ENCODE measurements around the gene ITGA1.

Gene ITGA1

GRCh38 chr5:52800394-52801213, 12.9 kb downstream of the ITGA1 start:
- peaks cover 0 to 80% (median 26%) of the 10 kb centered on the region in 4 donors for H3K4me1 ChIP-seq
- peak; percentile 75 to 86 for DNase-seq

GRCh38 chr5:52801329-52801728, 13.6 kb downstream of the ITGA1 start:
- Histone ChIP-seq H3K9me3 (no peaks in the 10 kb centered on the region), H3K4me1 (peaks cover 0 to 80% (median 22%) of the 10 kb centered on the region in 4 donors), H3K36me3 (peaks cover 0 to 6% (median 0%) of the 10 kb centered on the region in 3 donors), H3K27me3 (no peaks in the 10 kb centered on the region), H3K4me3 (peak overlapping the region; percentile 58 to 60), H3K27ac (peak overlapping the region; percentile 87 to 95)
- intact Hi-C loops (cut with DNase I; ENCODE audit: low total_unique reads) = no loop called here
- DNase-seq = no peak
- no peak for TF ChIP-seq CTCF (IDR thresholded peaks at IDR 0.05)

More at GRCh38 chr5:52800394-52801213, 12.9 kb downstream of the ITGA1 start:
- Histone ChIP-seq H3K4me3 (peak overlapping the region; percentile 58 to 60), H3K9me3 (no peaks in the 10 kb centered on the region), H3K36me3 (peaks cover 0 to 6% (median 0%) of the 10 kb centered on the region in 3 donors), H3K27me3 (no peaks in the 10 kb centered on the region), H3K27ac (peak overlapping the region; percentile 87 to 95)
- no peak for TF ChIP-seq CTCF (IDR thresholded peaks at IDR 0.05)
- intact Hi-C loops (cut with DNase I; ENCODE audit: low total_unique reads) = no loop called here

GRCh38 chr5:52802272-52802973, 14.7 kb downstream of the ITGA1 start:
- DNase-seq = no peak
- peak overlapping the region; percentile 58 to 60 for H3K4me3 ChIP-seq
- intact Hi-C loops (cut with DNase I; ENCODE audit: low total_unique reads) = no loop called here
- H3K36me3 ChIP-seq = peaks cover 0 to 6% (median 0%) of the 10 kb centered on the region in 3 donors
- no peaks in the 10 kb centered on the region for H3K9me3 ChIP-seq
- H3K4me1 ChIP-seq = peaks cover 0 to 80% (median 26%) of the 10 kb centered on the region in 4 donors
- H3K27me3 ChIP-seq = no peaks in the 10 kb centered on the region
- no peak for TF ChIP-seq CTCF (IDR thresholded peaks at IDR 0.05)
- H3K27ac ChIP-seq = peak overlapping the region; percentile 87 to 95

- Histone ChIP-seq H3K27me3 (no peaks in the 10 kb centered on the region), H3K9me3 (no peaks in the 10 kb centered on the region), H3K27ac (peak overlapping the region; percentile 87 to 95), H3K4me1 (peaks cover 0 to 80% (median 26%) of the 10 kb centered on the region in 4 donors), H3K36me3 (peaks cover 0 to 6% (median 0%) of the 10 kb centered on the region in 3 donors), H3K4me3 (peak overlapping the region; percentile 58 to 60)
- intact Hi-C loops (cut with DNase I; ENCODE audit: low total_unique reads) = no loop called here
- no peak for TF ChIP-seq CTCF (IDR thresholded peaks at IDR 0.05)
- DNase-seq = no peak
Observed at GRCh38 chr5:52802974-52803336, 15.2 kb downstream of the ITGA1 start.

GRCh38 chr5:52804387-52804791, 16.7 kb downstream of the ITGA1 start:
- no peak for DNase-seq
- TF ChIP-seq CTCF (IDR thresholded peaks at IDR 0.05) = no peak
- Histone ChIP-seq H3K9me3 (no peaks in the 10 kb centered on the region), H3K4me3 (peak overlapping the region; percentile 58 to 60), H3K4me1 (peaks cover 1 to 83% (median 31%) of the 10 kb centered on the region in 4 donors), H3K36me3 (peaks cover 0 to 6% (median 0%) of the 10 kb centered on the region in 3 donors), H3K27me3 (no peaks in the 10 kb centered on the region), H3K27ac (peak overlapping the region; percentile 87 to 95)
- intact Hi-C loops (cut with DNase I; ENCODE audit: low total_unique reads) = no loop called here
